ENCODE measurements around the gene CEBPG.

CEBPG gene

GRCh38 chr19:33349319-33350289, 23.9 kb upstream of the CEBPG start:
- Histone ChIP-seq H3K4me2 (no peak overlapping the region), H3K4me3 (no peak overlapping the region), H4K20me1 (no peaks in the 10 kb centered on the region), H3K9ac (no peak overlapping the region), H3K27ac (no peak overlapping the region), H3K36me3 (no peaks in the 10 kb centered on the region), H3K4me1 (no peaks in the 10 kb centered on the region), H3K9me3 (no peaks in the 10 kb centered on the region), H3K27me3 (no peaks in the 10 kb centered on the region)
- TF ChIP-seq Cebpa-rat (IDR thresholded peaks at IDR 0.05) = no peak

GRCh38 chr19:33350538-33351309, 22.8 kb upstream of the CEBPG start:
- H4K20me1 ChIP-seq = no peaks in the 10 kb centered on the region
- no peak overlapping the region for H3K4me3 ChIP-seq
- H3K9ac ChIP-seq = no peak overlapping the region
- no peak overlapping the region for H3K27ac ChIP-seq
- H3K36me3 ChIP-seq = no peaks in the 10 kb centered on the region
- no peaks in the 10 kb centered on the region for H3K4me1 ChIP-seq
- no peak for TF ChIP-seq Cebpa-rat (IDR thresholded peaks at IDR 0.05)
- H3K4me2 ChIP-seq = no peak overlapping the region
- 0 out of 2 replicates have a peak, but pooled peaks cover 5% of the 10 kb centered on the region for H3K9me3 ChIP-seq
- H3K27me3 ChIP-seq = no peaks in the 10 kb centered on the region

DNA sequence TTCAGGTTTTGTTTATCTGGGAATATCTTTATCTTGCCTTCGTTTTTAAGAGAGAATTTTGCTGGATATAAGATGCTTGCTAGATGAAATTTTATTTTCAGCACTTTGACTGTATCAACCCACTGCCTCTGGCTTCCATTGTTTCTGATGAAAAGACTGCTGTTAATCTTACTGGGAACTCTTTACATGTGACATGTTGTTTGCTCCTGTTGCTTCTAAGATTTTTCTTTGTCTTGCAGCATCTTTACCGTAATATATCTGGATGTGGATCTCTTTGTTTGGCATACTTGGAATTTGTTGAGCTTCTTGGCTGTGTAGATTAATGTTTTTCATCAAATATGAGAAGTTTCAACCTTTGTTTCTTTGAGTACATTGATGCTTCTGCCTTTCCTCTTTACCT, 18.0 kb upstream of the CEBPG start:
- no peak for TF ChIP-seq Cebpa-rat (IDR thresholded peaks at IDR 0.05)
- no peaks in the 10 kb centered on the region for H4K20me1 ChIP-seq
- 0 out of 2 replicates have a peak, but pooled peaks cover 8% of the 10 kb centered on the region for H3K9me3 ChIP-seq
- no peaks in the 10 kb centered on the region for H3K4me1 ChIP-seq
- H3K4me2 ChIP-seq = no peak overlapping the region
- no peak overlapping the region for H3K9ac ChIP-seq
- H3K27me3 ChIP-seq = no peaks in the 10 kb centered on the region
- no peak overlapping the region for H3K27ac ChIP-seq
- H3K36me3 ChIP-seq = no peaks in the 10 kb centered on the region
- no peak overlapping the region for H3K4me3 ChIP-seq

- no peak overlapping the region for H3K9ac ChIP-seq
- H3K4me3 ChIP-seq = no peak overlapping the region
- H3K9me3 ChIP-seq = 0 out of 2 replicates have a peak, but pooled peaks cover 8% of the 10 kb centered on the region
- H3K27ac ChIP-seq = no peak overlapping the region
- H3K36me3 ChIP-seq = no peaks in the 10 kb centered on the region
- no peaks in the 10 kb centered on the region for H3K4me1 ChIP-seq
- no peaks in the 10 kb centered on the region for H4K20me1 ChIP-seq
- no peak for TF ChIP-seq Cebpa-rat (IDR thresholded peaks at IDR 0.05)
- no peaks in the 10 kb centered on the region for H3K27me3 ChIP-seq
- no peak overlapping the region for H3K4me2 ChIP-seq
Observed at GRCh38 chr19:33357556-33357955, 16.0 kb upstream of the CEBPG start.

- H3K27ac ChIP-seq = no peak overlapping the region
- no peak overlapping the region for H3K4me2 ChIP-seq
- 0 out of 2 replicates have a peak, but pooled peaks cover 8% of the 10 kb centered on the region for H3K9me3 ChIP-seq
- no peaks in the 10 kb centered on the region for H3K4me1 ChIP-seq
- TF ChIP-seq Cebpa-rat (IDR thresholded peaks at IDR 0.05) = no peak
- no peak overlapping the region for H3K4me3 ChIP-seq
- no peaks in the 10 kb centered on the region for H3K36me3 ChIP-seq
- no peak overlapping the region for H3K9ac ChIP-seq
- no peaks in the 10 kb centered on the region for H4K20me1 ChIP-seq
- no peaks in the 10 kb centered on the region for H3K27me3 ChIP-seq
Observed at GRCh38 chr19:33358408-33358807, 15.1 kb upstream of the CEBPG start.

DNA sequence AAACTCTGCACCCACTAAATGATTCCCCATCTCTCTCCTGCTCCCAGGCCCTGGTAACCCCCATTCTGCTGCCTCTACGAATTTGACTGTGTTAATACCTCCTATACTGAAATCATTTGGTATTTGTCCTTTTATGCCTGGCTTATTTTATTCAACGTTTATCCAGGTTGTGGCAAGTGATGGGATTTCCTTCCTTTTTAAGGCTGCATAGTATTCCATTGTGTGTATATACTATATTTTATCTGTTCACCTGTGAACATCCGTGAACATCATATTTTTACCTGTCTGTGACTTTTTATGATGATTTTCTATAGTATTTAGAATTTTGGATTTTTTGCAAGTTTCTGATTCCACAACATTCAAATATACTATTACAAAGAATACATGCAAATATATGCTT, 13.9 kb upstream of the CEBPG start:
- Histone ChIP-seq H3K27ac (no peak overlapping the region), H3K4me1 (no peaks in the 10 kb centered on the region), H3K9me3 (0 out of 2 replicates have a peak, but pooled peaks cover 8% of the 10 kb centered on the region), H3K4me2 (no peak overlapping the region), H3K36me3 (no peaks in the 10 kb centered on the region), H4K20me1 (no peaks in the 10 kb centered on the region), H3K9ac (no peak overlapping the region), H3K4me3 (no peak overlapping the region), H3K27me3 (no peaks in the 10 kb centered on the region)
- TF ChIP-seq Cebpa-rat (IDR thresholded peaks at IDR 0.05) = no peak

GRCh38 chr19:33362508-33363228, 10.8 kb upstream of the CEBPG start:
- Histone ChIP-seq H3K27ac (no peak overlapping the region), H3K36me3 (no peaks in the 10 kb centered on the region), H3K4me1 (no peaks in the 10 kb centered on the region), H3K4me2 (no peak overlapping the region), H3K4me3 (no peak overlapping the region), H3K9me3 (no peaks in the 10 kb centered on the region), H3K9ac (no peak overlapping the region), H4K20me1 (no peaks in the 10 kb centered on the region), H3K27me3 (no peaks in the 10 kb centered on the region)
- no peak for TF ChIP-seq Cebpa-rat (IDR thresholded peaks at IDR 0.05)

DNA sequence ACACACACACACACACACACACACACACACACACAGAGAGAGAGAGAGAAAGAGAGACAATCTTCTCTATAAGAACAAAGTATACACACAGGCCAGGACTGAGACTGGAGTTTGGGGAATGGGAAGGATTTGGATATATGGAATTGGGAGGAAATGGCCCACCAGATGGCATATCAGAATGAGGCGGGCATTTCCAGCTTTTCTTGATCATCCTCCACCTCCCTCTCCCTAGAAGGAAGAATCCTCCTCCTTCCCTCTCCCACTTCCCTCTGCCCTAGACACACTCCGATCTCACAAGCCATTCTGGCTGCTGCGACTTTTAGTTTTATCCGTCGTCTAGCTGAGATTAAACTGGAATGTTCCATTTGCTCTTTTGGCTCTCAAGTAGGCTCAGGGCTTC, 10.0 kb upstream of the CEBPG start:
- H3K27ac ChIP-seq = no peak overlapping the region
- no peaks in the 10 kb centered on the region for H3K27me3 ChIP-seq
- H3K36me3 ChIP-seq = no peaks in the 10 kb centered on the region
- no peaks in the 10 kb centered on the region for H4K20me1 ChIP-seq
- H3K4me2 ChIP-seq = no peak overlapping the region
- H3K4me1 ChIP-seq = no peaks in the 10 kb centered on the region
- no peak overlapping the region for H3K4me3 ChIP-seq
- H3K9ac ChIP-seq = no peak overlapping the region
- no peaks in the 10 kb centered on the region for H3K9me3 ChIP-seq
- no peak for TF ChIP-seq Cebpa-rat (IDR thresholded peaks at IDR 0.05)

DNA sequence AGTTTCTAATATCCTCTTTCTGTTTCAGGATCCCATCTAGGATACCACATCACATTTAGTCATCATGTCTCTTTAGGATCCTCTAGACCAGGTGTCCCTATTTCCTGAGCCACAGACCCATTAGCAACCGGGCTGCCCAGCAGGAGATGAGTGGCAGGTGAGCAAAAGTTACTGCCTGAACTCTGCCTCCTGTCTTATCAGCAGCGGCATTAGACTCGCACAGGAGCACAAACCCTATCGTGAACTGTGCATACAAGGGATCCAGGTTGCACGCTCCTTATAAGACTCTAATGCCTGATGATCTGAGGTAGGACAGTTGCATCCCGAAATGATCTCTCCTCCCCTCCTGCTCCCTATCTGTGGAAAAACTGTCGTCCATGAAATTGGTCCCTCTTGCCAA, 7.8 kb upstream of the CEBPG start:
- Histone ChIP-seq H3K36me3 (no peaks in the 10 kb centered on the region), H3K4me2 (no peak overlapping the region), H3K9me3 (no peaks in the 10 kb centered on the region), H3K27ac (no peak overlapping the region), H3K9ac (no peak overlapping the region), H3K4me1 (no peaks in the 10 kb centered on the region), H4K20me1 (no peaks in the 10 kb centered on the region), H3K27me3 (no peaks in the 10 kb centered on the region), H3K4me3 (no peak overlapping the region)
- TF ChIP-seq Cebpa-rat (IDR thresholded peaks at IDR 0.05) = no peak

Data from BLaER1 (cell line).